Measurements from ENCODE around the gene OTOS. TPM values are rescaled to one million over a fixed set of nuclear protein-coding genes. Genes with fewer than 3 reads are reported as not detected.

OTOS gene
- total RNA-seq (2021) (not detected in 2 replicates), Bru-seq, nascent RNA (not detected), BruChase-seq, experiment 1, labeled RNA remaining after a 2-hour chase (not detected), BruChase-seq, experiment 2, labeled RNA remaining after a 6-hour chase (not detected)
- long read RNA-seq: 0 reads

DNA sequence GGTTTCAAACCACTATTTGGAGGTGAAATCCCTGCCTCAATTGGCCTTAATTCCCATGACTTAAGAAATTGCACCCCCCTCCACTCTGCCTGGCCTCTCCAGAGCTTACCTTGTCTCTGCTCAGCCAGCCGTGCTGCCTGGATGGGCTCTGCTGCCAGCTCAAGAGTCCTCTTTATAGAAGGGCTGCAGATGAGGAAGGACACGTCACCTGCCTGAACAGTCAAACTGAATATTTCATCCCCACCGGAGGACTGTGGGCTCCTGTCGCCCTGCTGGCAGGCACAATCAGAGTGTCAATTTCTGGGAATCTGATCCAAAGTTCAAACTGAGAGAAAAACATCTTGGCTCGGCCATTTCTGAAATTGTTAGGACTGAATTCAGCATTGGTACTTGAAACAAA, at the start of gene OTOS:
Gene OTOS (minus strand): TSS at position 148 of the 400 bp plus-strand sequence. CDS start 332 bp downstream, outside the sequence.
- H3K4me1 ChIP-seq (ENCODE audit: insufficient read depth, low read length, poor library complexity, severe bottlenecking): no peaks in the 10 kb centered on the region
- H3K4me3 ChIP-seq (ENCODE audit: low read depth, low read length, poor library complexity, severe bottlenecking): no peak within 1 kb of the TSS
- TF ChIP-seq, protein P1, sequence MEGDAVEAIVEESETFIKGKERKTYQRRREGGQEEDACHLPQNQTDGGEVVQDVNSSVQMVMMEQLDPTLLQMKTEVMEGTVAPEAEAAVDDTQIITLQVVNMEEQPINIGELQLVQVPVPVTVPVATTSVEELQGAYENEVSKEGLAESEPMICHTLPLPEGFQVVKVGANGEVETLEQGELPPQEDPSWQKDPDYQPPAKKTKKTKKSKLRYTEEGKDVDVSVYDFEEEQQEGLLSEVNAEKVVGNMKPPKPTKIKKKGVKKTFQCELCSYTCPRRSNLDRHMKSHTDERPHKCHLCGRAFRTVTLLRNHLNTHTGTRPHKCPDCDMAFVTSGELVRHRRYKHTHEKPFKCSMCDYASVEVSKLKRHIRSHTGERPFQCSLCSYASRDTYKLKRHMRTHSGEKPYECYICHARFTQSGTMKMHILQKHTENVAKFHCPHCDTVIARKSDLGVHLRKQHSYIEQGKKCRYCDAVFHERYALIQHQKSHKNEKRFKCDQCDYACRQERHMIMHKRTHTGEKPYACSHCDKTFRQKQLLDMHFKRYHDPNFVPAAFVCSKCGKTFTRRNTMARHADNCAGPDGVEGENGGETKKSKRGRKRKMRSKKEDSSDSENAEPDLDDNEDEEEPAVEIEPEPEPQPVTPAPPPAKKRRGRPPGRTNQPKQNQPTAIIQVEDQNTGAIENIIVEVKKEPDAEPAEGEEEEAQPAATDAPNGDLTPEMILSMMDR (conservative IDR thresholded peaks at IDR 0.05; ENCODE audit: low read depth, low read length): no peak
- TF ChIP-seq EZH2 (IDR thresholded peaks at IDR 0.05; ENCODE audit: borderline replicate concordance, low read depth, low read length, poor library complexity, severe bottlenecking): no peak
- ChIA-PET POLR2A (ENCODE audit: low non-redundant PET) (no interaction called here), CTCF (interaction anchor here (3.9 kb wide), 1 partner anchor 79 kb away, joined by 17 read pairs; no protein-coding TSS in a partner anchor)
- H3K27me3 ChIP-seq (replicated peaks; ENCODE audit: insufficient read depth, low read depth, low read length, poor library complexity): no peaks in the 10 kb centered on the region
- H3K27ac ChIP-seq (ENCODE audit: low read depth, low read length, poor library complexity, severe bottlenecking): no peak within 1 kb of the TSS
- intact Hi-C loops (cut with micrococcal nuclease; ENCODE audit: unreplicated experiment): no loop called here
- BruUV-seq (replicated peaks): no TSS peak
- no peak for DNase-seq (ENCODE audit: low spot score)
- no peaks in the 10 kb centered on the region for H3K9me3 ChIP-seq (ENCODE audit: low read depth, low read length, poor library complexity, severe bottlenecking)
- no peaks in the 10 kb centered on the region for H3K36me3 ChIP-seq (ENCODE audit: insufficient read depth, low read length, poor library complexity, severe bottlenecking)

DNA sequence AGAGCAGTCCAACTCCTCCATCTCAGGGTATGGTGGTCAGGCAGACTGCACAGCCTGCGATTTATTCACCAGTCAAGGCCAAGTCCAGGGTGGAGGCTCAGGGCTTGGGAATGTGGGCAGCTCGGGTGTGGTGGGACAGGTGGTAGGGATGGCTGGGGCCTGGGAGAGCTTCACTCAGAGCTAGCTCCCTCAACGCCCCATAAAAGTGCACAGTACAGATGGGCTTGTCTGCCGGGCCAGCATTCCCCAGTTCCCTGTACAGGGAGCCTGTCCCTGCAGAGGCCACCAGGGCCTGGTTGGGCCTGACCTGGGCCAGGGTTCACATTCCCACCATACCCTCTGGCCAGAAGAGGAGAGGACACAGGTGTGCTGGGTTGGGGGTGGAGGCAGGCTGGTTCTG, 49.2 kb upstream of the OTOS start:
- Histone ChIP-seq H3K36me3 (ENCODE audit: insufficient read depth, low read length, poor library complexity, severe bottlenecking) (no peaks in the 10 kb centered on the region), H3K4me3 (ENCODE audit: low read depth, low read length, poor library complexity, severe bottlenecking) (no peak overlapping the region), H3K27me3 (replicated peaks; ENCODE audit: insufficient read depth, low read depth, low read length, poor library complexity) (peaks cover 29% of the 10 kb centered on the region), H3K4me1 (ENCODE audit: insufficient read depth, low read length, poor library complexity, severe bottlenecking) (no peaks in the 10 kb centered on the region), H3K27ac (ENCODE audit: low read depth, low read length, poor library complexity, severe bottlenecking) (no peak overlapping the region), H3K9me3 (ENCODE audit: low read depth, low read length, poor library complexity, severe bottlenecking) (no peaks in the 10 kb centered on the region)
- ChIA-PET POLR2A (ENCODE audit: low non-redundant PET) (no interaction called here), CTCF (no interaction called here)
- DNase-seq (ENCODE audit: low spot score): no peak
- TF ChIP-seq, protein P1 (conservative IDR thresholded peaks at IDR 0.05; ENCODE audit: low read depth, low read length): no peak
- TF ChIP-seq EZH2 (IDR thresholded peaks at IDR 0.05; ENCODE audit: borderline replicate concordance, low read depth, low read length, poor library complexity, severe bottlenecking): no peak
- intact Hi-C loops (cut with micrococcal nuclease; ENCODE audit: unreplicated experiment): no loop called here
- BruUV-seq (replicated peaks): no TSS peak

DNA sequence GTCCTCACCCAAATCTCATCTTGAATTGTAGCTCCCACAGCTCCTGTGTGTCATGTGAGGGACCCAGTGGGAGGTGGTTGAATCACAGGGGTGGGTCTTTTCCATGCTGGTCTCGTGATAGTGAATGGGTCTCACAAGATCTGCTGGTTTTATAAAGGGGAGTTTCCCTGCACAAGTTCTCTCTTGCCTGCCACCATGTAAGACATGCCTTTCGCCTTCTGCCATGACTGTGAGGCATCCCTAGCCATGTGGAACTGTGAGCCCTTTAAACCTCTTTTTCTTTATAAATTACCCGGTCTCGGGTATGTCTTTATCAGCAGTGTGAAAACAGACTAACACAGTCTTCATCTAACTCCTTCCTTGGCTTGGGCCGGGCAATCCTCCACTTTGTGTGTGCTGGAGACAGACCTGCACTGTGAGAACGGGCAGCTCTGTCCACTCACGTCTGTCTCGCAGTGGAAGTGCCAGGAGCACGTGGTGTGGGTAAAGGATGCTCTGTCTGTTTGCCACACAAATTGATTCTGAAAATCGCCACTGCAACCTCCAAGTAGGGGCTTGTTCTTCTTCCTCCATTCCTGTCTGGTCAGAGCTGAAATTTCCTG, 47.6 kb upstream of the OTOS start:
- Histone ChIP-seq H3K4me3 (ENCODE audit: low read depth, low read length, poor library complexity, severe bottlenecking) (no peak overlapping the region), H3K4me1 (ENCODE audit: insufficient read depth, low read length, poor library complexity, severe bottlenecking) (no peaks in the 10 kb centered on the region), H3K27me3 (replicated peaks; ENCODE audit: insufficient read depth, low read depth, low read length, poor library complexity) (peaks cover 29% of the 10 kb centered on the region), H3K27ac (ENCODE audit: low read depth, low read length, poor library complexity, severe bottlenecking) (no peak overlapping the region), H3K36me3 (ENCODE audit: insufficient read depth, low read length, poor library complexity, severe bottlenecking) (no peaks in the 10 kb centered on the region), H3K9me3 (ENCODE audit: low read depth, low read length, poor library complexity, severe bottlenecking) (no peaks in the 10 kb centered on the region)
- no TSS peak for BruUV-seq (replicated peaks)
- ChIA-PET CTCF (no interaction called here), POLR2A (ENCODE audit: low non-redundant PET) (no interaction called here)
- TF ChIP-seq EZH2 (IDR thresholded peaks at IDR 0.05; ENCODE audit: borderline replicate concordance, low read depth, low read length, poor library complexity, severe bottlenecking): no peak
- TF ChIP-seq, protein P1 (conservative IDR thresholded peaks at IDR 0.05; ENCODE audit: low read depth, low read length): no peak
- no peak for DNase-seq (ENCODE audit: low spot score)
- intact Hi-C loops (cut with micrococcal nuclease; ENCODE audit: unreplicated experiment): no loop called here

Measured in A673 (cell line).